ENCODE measurements around the gene ANAPC1.
"Not testable (repeated sequence)": the region's sequence is repeated elsewhere in the genome, so short reads cannot be mapped to it uniquely, and the experiment has no call there.

Gene ANAPC1

DNA sequence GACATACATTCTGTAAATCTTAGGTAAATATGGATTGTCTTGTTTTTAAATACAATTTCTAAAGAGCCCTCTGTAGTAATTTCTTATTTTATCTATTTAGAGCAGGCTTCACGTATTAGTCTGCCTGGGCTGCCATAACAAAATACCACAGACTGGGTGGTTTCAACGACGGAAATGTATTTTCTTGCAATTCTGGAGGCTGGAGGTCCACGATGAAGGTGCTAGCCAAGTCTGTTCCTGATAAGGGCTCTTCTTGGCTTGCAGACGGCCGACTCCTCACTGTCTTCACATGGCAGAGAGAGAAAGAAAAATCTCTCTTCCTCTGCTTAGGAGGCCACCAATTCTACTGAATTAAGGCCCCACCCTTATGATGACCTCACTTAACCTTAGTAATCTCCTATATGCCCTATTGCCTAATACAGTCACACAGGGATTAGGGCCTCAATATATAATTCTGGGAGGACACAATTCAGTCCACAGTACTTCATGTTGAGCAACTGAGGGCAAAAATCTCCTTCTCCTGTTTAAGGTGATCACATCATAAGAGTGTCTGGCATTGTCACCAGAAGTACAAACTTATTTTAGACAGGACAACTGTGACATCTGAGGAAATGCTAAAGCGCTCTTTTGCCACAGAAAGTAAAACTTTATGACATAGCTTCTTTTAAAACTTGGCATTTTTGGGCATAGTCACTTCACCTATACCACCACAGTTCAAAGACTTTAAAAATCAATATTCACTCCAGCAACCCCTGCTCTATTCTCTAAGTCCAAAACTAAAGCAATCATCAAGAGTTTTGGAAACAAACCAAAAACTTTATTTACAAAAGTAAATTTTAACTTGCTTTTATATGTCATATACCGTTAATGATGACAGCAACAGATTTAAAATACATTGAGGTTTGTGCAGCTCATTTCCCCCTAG, 115.5 kb downstream of the ANAPC1 start:
- H2BK5ac ChIP-seq (ENCODE audit: low read length); DNase-seq (ENCODE audit: low spot score); H4K91ac ChIP-seq (ENCODE audit: low read depth, low read length, poor library complexity); H3K4me3 ChIP-seq (ENCODE audit: low read length in 2 of 2); H4K8ac ChIP-seq (ENCODE audit: low read depth, low read length); H3K79me1 ChIP-seq (ENCODE audit: low read depth, low read length); H3K9me3 ChIP-seq (replicated peaks in 1 of 2; ENCODE audit: control insufficient read depth in 2 of 2, insufficient read depth in 1 of 2, low read depth in 1 of 2, low read length in 2 of 2); H3K4me1 ChIP-seq (ENCODE audit: control insufficient read depth in 2 of 2, insufficient read depth in 1 of 2, low read depth in 1 of 2, low read length in 2 of 2); H3K14ac ChIP-seq (ENCODE audit: low read length); H3K18ac ChIP-seq (ENCODE audit: low read length); H3K23ac ChIP-seq (ENCODE audit: low read depth, low read length, poor library complexity); H2AK5ac ChIP-seq (ENCODE audit: low read depth, low read length); H2BK15ac ChIP-seq (ENCODE audit: low read length); H2BK120ac ChIP-seq (ENCODE audit: low read depth, low read length); H3K4ac ChIP-seq (ENCODE audit: low read length); H3K27me3 ChIP-seq (ENCODE audit: control insufficient read depth in 3 of 3, insufficient read depth in 3 of 3, low read depth in 1 of 3, low read length in 3 of 3); H2BK12ac ChIP-seq (ENCODE audit: low read length); H3K9ac ChIP-seq (ENCODE audit: low read depth, low read length, poor library complexity); H3K27ac ChIP-seq (replicated peaks; ENCODE audit: low read length); H2AFZ ChIP-seq (ENCODE audit: low read length); H3K36me3 ChIP-seq (replicated peaks in 1 of 2; ENCODE audit: control insufficient read depth in 2 of 2, insufficient read depth in 2 of 2, low read length in 2 of 2); H3K4me2 ChIP-seq (ENCODE audit: insufficient read depth, low read length, poor library complexity, severe bottlenecking): not testable (repeated sequence)
- no CpG with 5 or more reads among the region's 8 CpGs for WGBS, 2 donors (ENCODE audit: extremely low coverage in 2 of 2, insufficient read length in 2 of 2, insufficient replicate concordance in 1 of 2)

DNA sequence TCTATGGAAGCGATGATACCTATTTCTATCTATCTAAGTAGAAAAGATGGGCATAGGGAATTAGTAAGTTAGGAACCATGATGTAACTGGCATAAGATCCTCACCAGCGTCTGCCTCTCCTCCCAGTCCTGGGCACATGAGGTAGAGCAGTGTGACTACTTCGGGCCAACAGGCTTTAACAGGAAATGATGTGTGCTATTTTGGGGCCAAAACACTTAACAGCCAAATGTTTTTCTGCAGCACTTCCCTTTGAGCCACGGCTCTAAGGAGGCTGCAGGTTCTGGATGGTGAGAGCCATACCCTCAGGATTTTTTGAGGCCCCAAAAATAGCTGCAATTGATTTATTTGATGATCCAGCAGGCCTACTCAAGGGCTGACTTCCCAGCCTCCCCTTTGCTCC, 116.9 kb downstream of the ANAPC1 start:
- not testable (repeated sequence) for H2BK12ac ChIP-seq (ENCODE audit: low read length); H3K27ac ChIP-seq (replicated peaks; ENCODE audit: low read length)
- no CpG with 5 or more reads among the region's 4 CpGs for WGBS, 2 donors (ENCODE audit: extremely low coverage in 2 of 2, insufficient read length in 2 of 2, insufficient replicate concordance in 1 of 2)

DNA sequence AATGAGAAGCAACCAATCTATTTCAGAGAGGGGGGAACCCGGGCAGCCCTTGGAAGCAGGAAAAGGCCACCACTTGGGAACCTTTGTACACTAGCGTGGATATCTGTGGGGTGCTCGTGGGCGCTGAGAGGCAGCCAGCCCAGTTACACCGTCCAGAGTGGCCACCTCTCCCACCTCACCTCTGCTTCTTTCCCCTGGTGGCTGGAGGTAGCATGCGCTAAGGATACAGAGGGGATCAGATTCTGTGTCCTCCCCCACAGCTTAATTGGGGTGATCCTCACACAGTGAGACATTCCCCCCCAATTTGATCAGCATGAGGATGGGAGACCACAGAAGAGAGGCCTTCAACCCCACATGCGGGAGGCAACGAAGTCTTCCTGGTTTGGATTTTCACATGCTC, 117.7 kb downstream of the ANAPC1 start:
- H2AFZ ChIP-seq (ENCODE audit: low read length), result not testable (repeated sequence)

More for the DNA sequence above, 116.9 kb downstream of the ANAPC1 start:
- not testable (repeated sequence) for H2BK5ac ChIP-seq (ENCODE audit: low read length); H2AK5ac ChIP-seq (ENCODE audit: low read depth, low read length); H4K91ac ChIP-seq (ENCODE audit: low read depth, low read length, poor library complexity); H2AFZ ChIP-seq (ENCODE audit: low read length); H4K8ac ChIP-seq (ENCODE audit: low read depth, low read length); H2BK120ac ChIP-seq (ENCODE audit: low read depth, low read length); H3K4me2 ChIP-seq (ENCODE audit: insufficient read depth, low read length, poor library complexity, severe bottlenecking); H3K18ac ChIP-seq (ENCODE audit: low read length); H3K79me1 ChIP-seq (ENCODE audit: low read depth, low read length); H3K27me3 ChIP-seq (ENCODE audit: control insufficient read depth in 3 of 3, insufficient read depth in 3 of 3, low read depth in 1 of 3, low read length in 3 of 3); H2BK15ac ChIP-seq (ENCODE audit: low read length); H3K36me3 ChIP-seq (replicated peaks in 1 of 2; ENCODE audit: control insufficient read depth in 2 of 2, insufficient read depth in 2 of 2, low read length in 2 of 2); H3K4me1 ChIP-seq (ENCODE audit: control insufficient read depth in 2 of 2, insufficient read depth in 1 of 2, low read depth in 1 of 2, low read length in 2 of 2); H3K23ac ChIP-seq (ENCODE audit: low read depth, low read length, poor library complexity); H3K14ac ChIP-seq (ENCODE audit: low read length); H3K4ac ChIP-seq (ENCODE audit: low read length); H3K9me3 ChIP-seq (replicated peaks in 1 of 2; ENCODE audit: control insufficient read depth in 2 of 2, insufficient read depth in 1 of 2, low read depth in 1 of 2, low read length in 2 of 2); H3K4me3 ChIP-seq (ENCODE audit: low read length in 2 of 2); H3K9ac ChIP-seq (ENCODE audit: low read depth, low read length, poor library complexity); DNase-seq (ENCODE audit: low spot score)

DNA sequence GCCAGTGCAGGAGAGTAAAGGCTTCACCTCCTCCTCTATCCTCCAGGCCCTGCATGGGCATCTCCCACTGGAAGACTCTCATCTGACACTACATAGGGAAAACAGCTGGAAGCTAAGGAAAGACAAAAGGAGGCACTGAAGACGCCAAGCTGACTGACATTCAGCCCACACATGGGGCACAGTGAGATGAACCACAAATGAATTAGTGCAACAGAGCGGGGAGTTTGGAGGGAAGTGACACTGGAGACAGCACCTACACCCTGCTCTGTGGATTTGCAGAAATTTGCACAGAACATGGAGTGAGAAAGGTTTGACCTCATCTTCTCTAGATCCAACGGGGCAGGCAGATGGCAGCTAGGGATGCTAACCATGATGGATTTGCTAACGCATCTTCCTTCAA, 119.8 kb downstream of the ANAPC1 start:
- no CpG with 5 or more reads among the region's 4 CpGs for WGBS, 2 donors (ENCODE audit: extremely low coverage in 2 of 2, insufficient read length in 2 of 2, insufficient replicate concordance in 1 of 2)
- H2BK12ac ChIP-seq (ENCODE audit: low read length); DNase-seq (ENCODE audit: low spot score); H2AFZ ChIP-seq (ENCODE audit: low read length); H3K4ac ChIP-seq (ENCODE audit: low read length); H2BK5ac ChIP-seq (ENCODE audit: low read length); H4K8ac ChIP-seq (ENCODE audit: low read depth, low read length); H2BK15ac ChIP-seq (ENCODE audit: low read length); H2AK5ac ChIP-seq (ENCODE audit: low read depth, low read length); H3K79me1 ChIP-seq (ENCODE audit: low read depth, low read length); H3K27ac ChIP-seq (replicated peaks; ENCODE audit: low read length); H3K4me3 ChIP-seq (ENCODE audit: low read length in 2 of 2); H3K9me3 ChIP-seq (replicated peaks in 1 of 2; ENCODE audit: control insufficient read depth in 2 of 2, insufficient read depth in 1 of 2, low read depth in 1 of 2, low read length in 2 of 2); H3K36me3 ChIP-seq (replicated peaks in 1 of 2; ENCODE audit: control insufficient read depth in 2 of 2, insufficient read depth in 2 of 2, low read length in 2 of 2); H3K4me1 ChIP-seq (ENCODE audit: control insufficient read depth in 2 of 2, insufficient read depth in 1 of 2, low read depth in 1 of 2, low read length in 2 of 2); H2BK120ac ChIP-seq (ENCODE audit: low read depth, low read length); H3K27me3 ChIP-seq (ENCODE audit: control insufficient read depth in 3 of 3, insufficient read depth in 3 of 3, low read depth in 1 of 3, low read length in 3 of 3); H3K18ac ChIP-seq (ENCODE audit: low read length); H3K14ac ChIP-seq (ENCODE audit: low read length); H3K23ac ChIP-seq (ENCODE audit: low read depth, low read length, poor library complexity); H4K91ac ChIP-seq (ENCODE audit: low read depth, low read length, poor library complexity); H3K9ac ChIP-seq (ENCODE audit: low read depth, low read length, poor library complexity); H3K4me2 ChIP-seq (ENCODE audit: insufficient read depth, low read length, poor library complexity, severe bottlenecking): not testable (repeated sequence)

More for the DNA sequence above, 117.7 kb downstream of the ANAPC1 start:
- H3K4ac ChIP-seq (ENCODE audit: low read length); H3K18ac ChIP-seq (ENCODE audit: low read length); H2BK12ac ChIP-seq (ENCODE audit: low read length); H3K23ac ChIP-seq (ENCODE audit: low read depth, low read length, poor library complexity); H3K14ac ChIP-seq (ENCODE audit: low read length); H3K79me1 ChIP-seq (ENCODE audit: low read depth, low read length); H2AK5ac ChIP-seq (ENCODE audit: low read depth, low read length); DNase-seq (ENCODE audit: low spot score); H3K4me3 ChIP-seq (ENCODE audit: low read length in 2 of 2); H3K9ac ChIP-seq (ENCODE audit: low read depth, low read length, poor library complexity); H4K8ac ChIP-seq (ENCODE audit: low read depth, low read length); H3K9me3 ChIP-seq (replicated peaks in 1 of 2; ENCODE audit: control insufficient read depth in 2 of 2, insufficient read depth in 1 of 2, low read depth in 1 of 2, low read length in 2 of 2); H2BK120ac ChIP-seq (ENCODE audit: low read depth, low read length); H3K27ac ChIP-seq (replicated peaks; ENCODE audit: low read length); H2BK15ac ChIP-seq (ENCODE audit: low read length); H4K91ac ChIP-seq (ENCODE audit: low read depth, low read length, poor library complexity); H3K27me3 ChIP-seq (ENCODE audit: control insufficient read depth in 3 of 3, insufficient read depth in 3 of 3, low read depth in 1 of 3, low read length in 3 of 3); H3K4me1 ChIP-seq (ENCODE audit: control insufficient read depth in 2 of 2, insufficient read depth in 1 of 2, low read depth in 1 of 2, low read length in 2 of 2); H2BK5ac ChIP-seq (ENCODE audit: low read length); H3K36me3 ChIP-seq (replicated peaks in 1 of 2; ENCODE audit: control insufficient read depth in 2 of 2, insufficient read depth in 2 of 2, low read length in 2 of 2); H3K4me2 ChIP-seq (ENCODE audit: insufficient read depth, low read length, poor library complexity, severe bottlenecking): not testable (repeated sequence)
- no CpG with 5 or more reads among the region's 8 CpGs for WGBS, 2 donors (ENCODE audit: extremely low coverage in 2 of 2, insufficient read length in 2 of 2, insufficient replicate concordance in 1 of 2)

Measured in neuronal stem cell (in vitro differentiated cells).